HG03565 (cell line): ENCODE results near the gene NEU1.
"Not testable (repeated sequence)": the region's sequence is repeated elsewhere in the genome, so short reads cannot be mapped to it uniquely, and the experiment has no call there.

Experiments
- ATAC-seq: cut with Tn5 transposase; IDR thresholded peaks from one replicate; pipeline ENCODE4 v1.9.1; 2021; ENCODE audit warnings: mild to moderate bottlenecking, moderate library complexity; ENCODE audit not compliant: unreplicated experiment

Gene NEU1

GRCh38 chr6:31862344-31863235 is at the start of gene NEU1:
Gene NEU1, minus strand, starts transcription at chr6:31862821. Its CDS starts 45 bp downstream, at chr6:31862776.
- ATAC-seq = peak; percentile 89

GRCh38 chr6:31911826-31912585 is 49.4 kb upstream of the NEU1 start:
- ATAC-seq = no peak

GRCh38 chr6:31909298-31909697 is 46.7 kb upstream of the NEU1 start:
- not testable (repeated sequence) for ATAC-seq

- ATAC-seq = peak; percentile 80
Observed at GRCh38 chr6:31908791-31909190, 46.2 kb upstream of the NEU1 start.

DNA sequence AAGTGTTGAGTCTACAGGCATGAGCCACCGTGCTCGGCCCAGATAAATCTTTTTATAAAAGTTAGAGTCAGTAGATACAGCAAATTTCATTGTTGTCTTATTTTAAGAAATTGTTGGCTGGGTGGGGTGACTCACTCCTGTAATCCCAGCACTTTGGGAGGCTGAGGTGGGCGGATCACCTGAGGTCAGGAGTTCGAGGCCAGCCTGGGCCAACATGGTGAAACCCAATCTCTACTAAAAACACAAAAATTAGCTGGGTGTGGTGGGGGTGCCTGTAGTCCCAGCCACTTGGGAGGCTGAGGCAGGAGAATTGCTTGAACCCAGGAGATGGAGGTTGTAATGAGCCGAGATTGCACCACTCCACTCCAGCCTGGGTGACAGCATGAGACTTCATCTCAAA is 45.6 kb upstream of the NEU1 start:
- ATAC-seq = not testable (repeated sequence)

DNA sequence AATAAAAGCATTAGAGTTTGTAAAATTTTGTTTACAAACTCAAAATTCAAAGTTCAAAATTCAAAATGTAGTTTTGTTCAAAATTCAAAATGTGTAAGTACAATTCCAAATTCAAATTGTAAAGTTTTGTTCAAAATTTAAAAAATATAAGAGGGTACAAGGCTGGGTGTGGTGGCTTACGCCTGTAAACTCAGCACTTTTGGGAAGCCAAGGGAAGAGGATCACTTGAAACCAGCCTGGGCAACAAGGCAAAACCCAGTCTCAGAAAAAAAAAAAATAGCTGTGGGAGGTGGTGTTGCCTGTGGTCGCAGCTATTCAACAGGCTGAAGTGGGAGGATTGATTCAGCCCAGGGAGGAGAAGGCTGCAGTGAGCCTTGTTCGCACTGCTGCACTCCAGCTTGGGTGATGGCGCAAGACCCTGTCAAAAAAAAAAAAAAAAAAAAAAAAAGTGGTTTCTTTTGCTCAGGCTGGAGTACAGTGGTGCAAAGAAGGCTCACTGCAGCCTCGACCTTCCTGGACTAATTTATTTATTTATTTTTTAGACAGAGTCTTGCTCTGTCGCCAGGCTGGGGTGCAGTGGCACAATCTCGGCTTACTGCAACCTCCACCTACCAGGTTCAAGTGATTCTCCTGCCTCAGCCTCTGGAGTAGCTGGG is 44.7 kb upstream of the NEU1 start:
- ATAC-seq = no peak

DNA sequence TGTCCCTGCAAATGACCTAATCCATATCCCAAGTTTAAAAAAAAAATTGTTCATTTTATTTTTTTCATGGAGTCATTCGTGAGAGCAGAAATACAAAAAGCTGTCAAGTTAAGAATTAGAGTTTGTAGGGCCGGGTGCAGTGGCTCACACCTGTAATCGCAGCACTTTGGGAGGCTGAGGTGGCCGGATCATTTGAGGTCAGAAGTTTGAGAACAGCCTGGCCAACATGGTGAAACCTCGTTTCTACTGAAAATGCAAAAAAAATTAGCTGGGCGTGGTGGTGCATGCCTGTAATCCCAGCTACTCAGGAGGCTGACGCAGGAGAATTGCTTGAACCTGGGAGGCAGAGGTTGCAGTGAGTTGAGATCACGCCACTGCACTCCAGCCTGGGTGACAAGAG is 44.1 kb upstream of the NEU1 start:
- ATAC-seq = not testable (repeated sequence)

DNA sequence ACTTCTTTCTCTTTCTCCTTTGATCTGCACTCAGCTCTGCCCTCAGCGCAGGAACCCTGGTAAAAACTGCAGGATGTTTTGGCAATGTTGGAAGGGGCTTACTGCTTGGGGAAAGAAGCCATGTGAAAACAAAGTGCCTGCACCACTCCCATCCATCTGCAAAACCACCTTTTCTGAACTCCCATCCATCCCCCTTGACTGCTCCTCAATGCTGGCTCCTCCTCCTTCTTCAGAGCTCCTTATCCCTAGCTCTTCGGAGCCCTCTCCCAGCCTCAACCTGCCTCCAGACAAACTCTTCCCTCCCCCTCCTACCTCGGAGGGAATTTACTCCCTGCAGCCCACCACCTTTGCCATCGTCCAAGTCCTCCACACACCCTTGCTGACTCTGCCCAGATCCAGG is 43.5 kb upstream of the NEU1 start:
- no peak for ATAC-seq

- ATAC-seq = no peak
Observed at GRCh38 chr6:31905041-31905440, 42.4 kb upstream of the NEU1 start.

DNA sequence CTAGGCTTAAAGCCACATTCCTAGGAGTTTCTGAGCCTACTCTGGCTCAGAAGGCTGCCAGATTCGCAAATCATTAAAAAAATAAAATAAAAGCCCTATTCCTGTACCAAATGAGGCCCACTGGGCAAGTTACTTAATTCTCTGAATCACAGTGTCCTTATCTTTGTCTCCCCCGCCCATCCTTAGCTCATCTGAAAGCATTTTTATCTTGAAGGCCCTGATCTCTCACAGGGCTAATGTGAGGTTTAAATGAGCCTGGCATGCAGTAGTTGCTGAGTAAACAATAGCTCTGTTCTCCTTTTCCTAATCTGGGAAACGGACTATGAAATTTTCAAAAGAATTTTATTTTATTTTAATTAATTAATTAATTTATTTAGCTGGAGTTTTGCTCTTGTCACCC is 41.3 kb upstream of the NEU1 start:
- ATAC-seq = no peak

GRCh38 chr6:31901953-31902643 is 39.5 kb upstream of the NEU1 start, which contains the start of gene ZBTB12:
Gene ZBTB12, minus strand, starts transcription at chr6:31902086. Its CDS starts 781 bp downstream, at chr6:31901305.
- peak; percentile 35 for ATAC-seq

DNA sequence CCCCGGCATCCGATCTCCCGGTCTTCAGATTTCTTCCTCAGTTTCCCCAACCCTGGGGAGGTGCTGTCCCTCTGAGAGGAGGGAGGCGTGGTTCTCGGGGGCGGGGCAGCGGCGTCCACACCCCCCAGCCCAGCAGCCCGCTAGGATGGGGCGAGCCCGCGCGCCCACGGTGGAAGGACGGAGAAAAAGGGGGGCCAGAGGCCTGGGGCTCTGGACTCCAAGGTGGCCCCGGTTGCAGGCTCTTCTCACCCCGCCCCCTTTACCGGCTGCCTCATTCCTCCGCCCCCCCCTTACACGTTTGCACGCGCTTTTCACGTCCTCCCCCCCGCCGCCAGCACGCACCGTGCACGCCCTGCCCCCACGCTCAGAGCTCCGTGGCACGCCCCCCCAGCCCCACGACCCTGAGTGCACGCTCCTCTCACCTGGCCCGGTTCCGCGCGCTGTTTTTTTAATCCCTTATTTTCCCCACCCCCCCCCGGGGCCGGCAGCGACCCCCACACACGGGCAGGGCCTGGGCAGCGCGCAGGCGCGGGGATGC is 38.9 kb upstream of the NEU1 start:
- ATAC-seq = no peak

GRCh38 chr6:31900917-31901414 is 38.3 kb upstream of the NEU1 start:
- ATAC-seq = no peak

DNA sequence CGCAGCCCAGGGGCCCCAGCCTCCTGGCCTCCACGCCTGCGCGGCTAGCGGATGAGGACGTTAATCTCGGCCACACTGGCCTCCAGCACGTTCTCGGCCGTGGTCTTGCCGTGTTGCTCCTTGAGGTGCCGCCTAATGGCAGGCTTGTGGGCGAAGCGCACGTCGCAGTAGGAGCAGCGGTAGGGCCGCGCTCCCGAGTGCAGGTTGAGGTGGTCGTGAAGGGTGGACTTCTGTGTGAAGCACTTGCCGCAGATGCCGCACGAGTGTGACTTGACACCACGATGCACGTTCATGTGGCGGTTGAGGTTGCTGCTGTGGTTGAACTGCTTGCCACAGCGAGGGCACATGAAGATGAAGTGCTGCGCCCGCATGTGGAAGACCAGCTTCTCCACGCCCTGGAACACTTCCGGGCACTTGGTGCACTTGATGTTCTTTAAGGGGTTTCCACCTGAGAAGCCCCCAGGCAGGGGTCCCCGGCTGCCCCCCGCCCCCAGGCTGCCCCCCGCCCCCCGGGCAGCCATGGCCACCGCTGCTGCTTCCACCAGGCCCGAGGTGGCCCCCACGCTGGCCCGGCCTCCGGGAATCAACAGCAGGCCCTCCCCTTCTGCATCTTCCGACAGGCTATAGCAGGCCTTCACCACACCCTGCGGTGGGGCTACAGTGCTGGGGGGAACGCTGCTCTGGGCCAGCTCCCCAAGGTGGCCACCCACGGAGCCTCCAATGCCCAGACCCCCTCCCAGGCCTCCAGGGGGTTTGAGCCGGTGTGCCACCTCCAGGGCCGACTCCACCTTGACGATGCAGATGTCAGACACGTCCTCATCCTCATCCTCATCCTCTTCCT is 37.5 kb upstream of the NEU1 start:
- no peak for ATAC-seq

DNA sequence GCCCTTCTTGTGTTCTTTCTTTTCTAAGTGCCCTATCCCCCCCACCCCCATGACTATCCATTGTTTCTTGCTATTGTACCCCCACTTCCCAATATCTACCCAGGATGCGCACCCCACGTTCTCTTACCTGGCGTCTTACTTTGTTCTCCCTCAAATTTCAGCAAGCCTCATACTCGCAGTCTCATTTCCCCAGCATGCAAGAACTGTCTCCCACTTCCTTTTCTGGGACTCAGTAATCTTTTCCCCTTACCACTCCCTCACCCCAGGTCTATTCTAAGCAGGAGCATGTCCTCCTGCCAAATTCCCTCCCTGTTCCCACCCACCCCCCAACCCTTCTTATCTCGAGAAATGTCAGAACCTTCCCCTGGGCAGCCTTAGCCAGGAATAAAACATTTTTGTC is 36.6 kb upstream of the NEU1 start:
- no peak for ATAC-seq

GRCh38 chr6:31898383-31899011 is 35.9 kb upstream of the NEU1 start:
- no peak for ATAC-seq

GRCh38 chr6:31897612-31898382 is 35.2 kb upstream of the NEU1 start, which contains the start of gene EHMT2:
Gene EHMT2, minus strand, starts transcription at chr6:31897698. Its CDS starts 21 bp downstream, at chr6:31897677.
- peak; percentile 30 for ATAC-seq
